GM15510 (cell line): ENCODE results near the gene ARFGEF3.

Experiments used
- POLR2A ChIP-seq: IDR thresholded peaks from 3 replicates; pipeline ENCODE4 v1.6.1; 2011; ENCODE audit warnings: borderline replicate concordance; ENCODE audit not compliant: insufficient read length; ENCODE audit errors: extremely low read depth

ARFGEF3 gene

DNA sequence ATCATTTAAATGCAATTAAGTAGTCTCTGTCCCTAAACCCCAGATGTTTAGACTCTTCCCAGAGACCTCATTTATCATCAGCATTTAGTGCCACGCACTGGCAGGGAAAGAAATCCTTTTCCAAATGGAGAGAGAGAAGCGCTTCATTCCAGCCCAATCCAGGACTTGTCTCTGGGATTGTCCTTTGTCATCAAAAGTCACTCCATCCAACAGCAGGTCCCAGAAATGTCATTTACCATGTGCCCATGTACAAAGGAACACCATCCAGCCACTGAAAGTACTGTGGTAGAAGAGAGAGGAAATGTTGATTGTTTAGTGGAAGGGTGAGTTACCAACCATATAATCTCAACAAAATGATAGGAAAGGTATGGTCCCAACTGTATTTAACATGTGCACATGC, 149.1 kb downstream of the ARFGEF3 start:
- TF ChIP-seq POLR2A = no peak

DNA sequence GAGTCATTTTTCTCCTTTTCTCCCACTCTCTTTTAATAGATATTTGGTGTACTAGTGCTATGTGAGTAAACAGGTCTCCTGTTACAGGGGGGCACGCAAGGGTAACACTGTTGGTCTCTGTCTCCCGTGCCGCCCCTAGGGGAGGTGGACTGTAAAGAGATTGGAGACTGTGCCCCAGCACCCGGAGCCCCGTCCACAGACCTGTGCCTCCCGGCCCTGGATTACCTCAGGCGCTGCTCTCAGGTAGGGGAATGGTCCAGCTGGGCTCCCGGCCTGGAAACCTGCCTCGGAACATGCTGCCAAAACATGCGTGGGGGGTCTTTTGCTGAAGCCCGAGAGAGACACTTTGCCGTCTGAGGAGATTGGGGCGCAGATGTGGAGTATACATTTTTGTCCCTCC, 149.5 kb downstream of the ARFGEF3 start:
- no peak for TF ChIP-seq POLR2A

DNA sequence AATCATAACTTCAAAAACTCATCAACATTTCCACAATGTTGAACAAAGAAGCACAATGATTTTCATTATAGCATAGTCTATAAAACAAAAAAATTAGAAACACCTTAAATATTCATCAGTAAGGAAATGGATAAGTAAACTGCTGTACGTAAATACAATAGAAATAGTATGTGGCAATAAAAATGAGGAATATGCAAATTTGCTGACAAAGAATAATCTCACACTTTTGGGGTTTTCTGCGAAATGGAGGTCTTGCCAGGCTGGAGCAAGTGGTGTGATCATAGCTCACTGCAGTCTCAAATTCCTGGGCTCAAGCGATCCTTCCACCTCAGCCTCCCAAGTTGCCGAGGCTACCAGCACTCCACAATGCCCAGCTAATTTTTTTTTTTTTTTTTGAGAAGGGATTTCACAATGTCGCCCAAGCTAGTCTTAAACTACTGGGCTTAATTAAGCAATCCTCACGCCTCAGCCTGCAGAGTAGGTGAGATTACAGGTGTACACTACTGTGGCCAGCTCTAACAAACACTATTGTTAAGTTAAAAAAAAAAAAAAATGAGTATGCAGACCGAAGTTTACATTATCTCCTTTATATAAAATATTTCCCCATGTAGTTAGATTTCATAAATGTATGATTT, 157.1 kb downstream of the ARFGEF3 start:
- no peak for TF ChIP-seq POLR2A

DNA sequence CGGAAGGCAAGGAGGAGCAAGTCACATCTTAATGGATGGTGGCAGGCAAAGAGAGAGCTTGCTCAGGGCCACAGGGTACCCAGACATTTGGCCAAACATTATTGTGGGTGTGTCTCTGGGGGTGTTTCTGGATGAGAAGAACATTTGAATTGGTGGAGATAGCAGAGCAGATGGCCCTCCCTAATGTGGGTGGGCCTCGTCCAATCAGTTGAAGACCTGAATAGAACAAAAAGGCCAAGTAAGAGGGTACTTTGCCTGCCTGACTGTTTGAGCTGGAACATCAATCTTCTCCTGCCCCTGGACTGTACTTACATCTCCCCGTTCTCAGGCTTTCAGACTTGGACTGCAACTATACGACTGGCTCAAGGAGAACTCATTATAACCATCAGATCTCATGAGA, 160.2 kb downstream of the ARFGEF3 start:
- TF ChIP-seq POLR2A = no peak

DNA sequence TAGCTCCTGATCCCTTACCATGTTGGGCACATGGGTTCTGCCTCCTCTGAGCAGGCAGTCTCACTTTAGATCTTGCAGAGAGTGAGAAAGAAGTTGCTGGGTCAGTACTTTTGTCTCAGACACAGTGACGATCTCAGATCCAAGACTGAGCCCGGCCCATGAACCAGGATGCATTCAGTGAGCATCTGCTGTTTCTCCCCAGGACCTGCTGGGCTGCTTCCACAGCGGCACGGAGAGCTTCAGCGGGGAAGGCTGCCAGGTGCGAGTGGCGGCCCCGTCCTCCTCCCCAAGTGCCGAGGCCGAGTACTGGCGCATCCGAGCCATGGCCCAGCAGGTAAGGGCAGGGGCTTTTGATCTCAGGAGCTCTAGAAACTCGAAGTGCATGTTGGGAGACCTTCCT, 162.1 kb downstream of the ARFGEF3 start:
- no peak for TF ChIP-seq POLR2A

DNA sequence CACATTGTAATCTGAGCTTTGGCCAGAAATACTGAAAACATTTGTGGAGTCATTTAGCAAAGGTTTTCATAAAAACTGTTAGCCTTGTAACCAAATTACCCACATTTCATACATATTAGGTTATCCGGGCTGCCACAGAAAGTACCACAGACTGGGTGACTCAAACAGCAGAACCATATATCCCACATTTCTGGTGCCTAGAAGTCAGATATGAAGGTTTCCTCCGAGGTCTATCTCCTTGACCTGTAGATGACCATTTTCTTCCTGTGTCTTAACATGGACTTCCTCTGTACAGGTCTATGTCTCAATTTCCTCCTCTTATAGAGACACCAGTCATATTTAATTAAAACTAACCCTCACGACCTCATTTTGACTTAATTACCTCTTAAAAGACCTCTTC, 166.5 kb downstream of the ARFGEF3 start:
- no peak for TF ChIP-seq POLR2A

DNA sequence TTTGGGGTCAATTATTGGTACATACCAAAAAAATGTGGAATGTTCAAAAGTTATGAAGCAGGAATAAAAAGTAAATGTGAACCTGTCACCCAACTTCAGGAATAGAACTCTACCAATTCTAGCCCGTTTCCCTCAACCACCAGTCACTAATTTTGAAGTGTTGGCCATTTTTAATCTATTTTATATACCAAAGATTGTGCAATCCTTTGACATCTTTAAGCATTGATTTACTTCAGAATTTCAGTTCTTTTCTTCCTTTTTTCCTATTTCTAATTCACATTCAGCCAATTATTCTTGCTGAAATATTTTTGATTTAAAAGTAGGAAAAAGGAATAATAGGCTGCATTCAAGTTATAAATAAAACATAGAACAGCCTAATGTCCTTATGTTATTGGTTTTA, 169.0 kb downstream of the ARFGEF3 start:
- no peak for TF ChIP-seq POLR2A

DNA sequence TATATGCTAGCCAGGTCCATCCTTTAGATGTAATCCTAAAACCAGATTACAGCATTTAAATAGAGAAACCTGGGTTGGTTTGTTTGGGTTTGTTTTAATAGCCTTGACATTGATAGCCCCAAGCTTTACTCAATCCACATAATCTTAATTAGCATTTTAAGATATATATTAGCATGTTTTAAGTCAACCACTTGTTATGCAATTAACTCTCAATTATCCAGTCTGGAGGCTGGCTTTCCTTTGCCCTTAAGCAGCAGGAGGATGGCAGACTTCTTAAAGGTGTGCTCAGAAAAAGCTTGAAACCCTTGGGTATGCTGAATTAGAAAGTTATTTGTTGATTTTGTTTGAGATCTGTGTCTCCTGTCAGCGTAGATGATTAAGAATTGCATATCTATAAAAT, 169.7 kb downstream of the ARFGEF3 start:
- no peak for TF ChIP-seq POLR2A

DNA sequence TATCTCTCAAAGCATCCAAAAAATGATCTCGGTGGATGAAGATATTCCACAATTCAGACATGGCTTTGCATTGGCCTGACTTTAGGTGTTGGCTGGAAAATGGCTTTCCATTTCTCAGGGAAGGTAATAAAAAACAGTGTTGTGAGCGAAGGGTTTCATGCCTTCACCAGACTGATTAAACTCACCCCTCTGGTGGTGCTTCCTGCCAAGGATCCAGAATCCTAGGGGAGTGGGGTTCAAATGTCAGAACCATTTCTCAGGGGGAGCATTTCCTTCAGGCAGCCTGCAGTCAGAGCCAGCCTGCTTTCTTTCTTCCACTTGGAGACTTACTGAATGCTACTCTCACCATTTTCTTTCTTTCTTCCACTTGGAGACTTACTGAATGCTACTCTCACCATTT, 170.2 kb downstream of the ARFGEF3 start:
- no peak for TF ChIP-seq POLR2A

DNA sequence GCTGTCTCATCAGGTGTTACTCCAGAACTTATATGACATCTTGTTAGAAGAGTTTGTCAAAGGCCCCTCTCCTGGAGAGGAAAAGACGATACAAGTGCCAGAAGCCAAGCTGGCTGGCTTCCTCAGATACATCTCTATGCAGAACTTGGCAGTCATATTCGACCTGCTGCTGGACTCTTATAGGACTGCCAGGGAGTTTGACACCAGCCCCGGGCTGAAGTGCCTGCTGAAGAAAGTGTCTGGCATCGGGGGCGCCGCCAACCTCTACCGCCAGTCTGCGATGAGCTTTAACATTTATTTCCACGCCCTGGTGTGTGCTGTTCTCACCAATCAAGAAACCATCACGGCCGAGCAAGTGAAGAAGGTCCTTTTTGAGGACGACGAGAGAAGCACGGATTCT, 172.3 kb downstream of the ARFGEF3 start:
- TF ChIP-seq POLR2A = no peak

DNA sequence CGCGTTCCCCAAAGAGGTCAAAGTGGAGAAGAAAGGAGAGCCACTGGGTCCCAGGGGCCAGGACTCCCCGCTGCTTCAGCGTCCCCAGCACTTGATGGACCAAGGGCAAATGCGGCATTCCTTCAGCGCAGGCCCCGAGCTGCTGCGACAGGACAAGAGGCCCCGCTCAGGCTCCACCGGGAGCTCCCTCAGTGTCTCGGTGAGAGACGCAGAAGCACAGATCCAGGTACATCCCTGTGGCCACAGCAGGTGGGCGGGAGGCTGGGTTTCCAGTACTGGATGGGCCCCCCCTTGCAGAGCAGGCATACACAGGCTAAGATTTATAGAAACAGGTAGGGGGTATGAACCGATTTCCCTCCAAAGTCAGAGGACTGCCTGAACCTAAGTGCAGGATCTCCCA, 173.2 kb downstream of the ARFGEF3 start:
- TF ChIP-seq POLR2A = no peak

DNA sequence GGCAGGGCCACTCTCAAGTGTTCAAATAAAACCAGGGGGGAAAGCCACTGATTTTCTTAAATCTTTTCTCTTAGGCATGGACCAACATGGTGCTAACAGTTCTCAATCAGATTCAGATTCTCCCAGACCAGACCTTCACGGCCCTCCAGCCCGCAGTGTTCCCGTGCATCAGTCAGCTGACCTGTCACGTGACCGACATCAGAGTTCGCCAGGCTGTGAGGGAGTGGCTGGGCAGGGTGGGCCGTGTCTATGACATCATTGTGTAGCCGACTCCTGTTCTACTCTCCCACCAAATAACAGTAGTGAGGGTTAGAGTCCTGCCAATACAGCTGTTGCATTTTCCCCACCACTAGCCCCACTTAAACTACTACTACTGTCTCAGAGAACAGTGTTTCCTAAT, 174.5 kb downstream of the ARFGEF3 start:
- TF ChIP-seq POLR2A = no peak

DNA sequence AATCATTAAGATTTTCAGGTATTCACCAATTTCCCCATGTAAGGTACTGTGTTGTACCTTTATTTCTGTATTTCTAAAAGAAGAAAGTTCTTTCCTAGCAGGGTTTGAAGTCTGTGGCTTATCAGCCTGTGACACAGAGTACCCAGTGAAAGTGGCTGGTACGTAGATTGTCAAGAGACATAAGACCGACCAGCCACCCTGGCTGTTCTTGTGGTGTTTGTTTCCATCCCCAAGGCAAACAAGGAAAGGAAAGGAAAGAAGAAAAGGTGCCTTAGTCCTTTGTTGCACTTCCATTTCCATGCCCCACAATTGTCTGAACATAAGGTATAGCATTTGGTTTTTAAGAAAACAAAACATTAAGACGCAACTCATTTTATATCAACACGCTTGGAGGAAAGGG, 175.3 kb downstream of the ARFGEF3 start:
- no peak for TF ChIP-seq POLR2A

DNA sequence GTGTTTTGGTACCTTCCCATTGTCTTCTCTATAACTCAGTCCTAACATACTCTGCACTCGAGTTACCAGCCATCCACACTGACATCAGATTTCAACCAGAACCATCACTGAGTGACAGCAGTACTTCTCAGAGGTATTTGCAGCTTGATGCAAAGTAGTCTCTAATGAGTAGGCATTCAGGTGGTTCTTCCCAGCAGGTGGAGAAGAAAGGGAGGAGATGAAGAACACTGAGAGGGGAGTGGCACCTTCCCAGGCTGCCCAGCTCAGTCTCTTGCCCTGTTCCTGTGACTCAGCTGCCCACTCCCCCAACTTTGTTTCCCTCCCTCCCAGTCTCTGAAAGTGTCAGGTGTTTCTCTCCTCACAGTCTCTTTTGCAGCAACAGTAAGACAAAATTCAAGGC, 177.3 kb downstream of the ARFGEF3 start:
- no peak for TF ChIP-seq POLR2A

DNA sequence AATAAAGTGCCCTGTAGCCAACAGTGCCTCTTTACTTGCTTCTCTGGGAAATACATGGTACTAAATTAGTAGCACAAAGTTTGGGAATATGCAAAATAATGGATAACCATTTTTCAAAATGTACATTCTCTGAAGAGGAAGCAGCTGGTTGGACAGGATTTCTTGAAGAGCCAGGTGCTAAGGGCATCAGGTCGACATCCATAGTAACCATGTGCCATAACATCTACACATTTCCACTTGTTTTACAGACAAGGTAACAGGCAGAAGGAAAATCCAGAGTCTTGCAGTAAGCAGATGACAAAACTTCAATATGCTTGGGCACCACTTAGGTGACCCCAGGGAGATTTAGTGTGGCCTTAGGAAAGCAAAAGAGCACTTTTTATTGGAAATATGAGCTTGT, 179.4 kb downstream of the ARFGEF3 start:
- no peak for TF ChIP-seq POLR2A

DNA sequence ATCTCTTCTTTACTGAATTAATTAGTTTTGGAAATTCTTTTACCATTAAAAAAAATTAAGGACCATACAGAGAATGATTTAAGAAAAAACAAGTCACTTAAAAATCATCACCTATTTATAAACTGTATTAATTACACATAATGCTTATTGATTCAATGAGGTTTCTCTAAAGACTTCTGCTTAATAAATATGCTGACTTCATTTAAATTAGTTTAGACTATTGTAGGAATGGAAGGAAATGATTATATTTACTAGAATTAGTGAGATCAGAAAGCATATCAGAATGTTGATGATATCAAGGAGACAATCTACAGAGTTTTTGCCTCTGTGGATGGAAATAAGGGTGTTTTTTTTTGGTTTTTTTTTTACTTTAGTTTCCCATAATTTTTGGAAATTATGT, 181.4 kb downstream of the ARFGEF3 start:
- no peak for TF ChIP-seq POLR2A
